MCF 10A (cell line): ENCODE measurements around the gene BTBD1. TPM values are rescaled to one million over a fixed set of nuclear protein-coding genes. Genes with fewer than 3 reads are reported as not detected.

ENCODE experiments used
- BruUV-seq: library from RNA; stranded (reverse); fragments of 400-500 nt; replicated peaks from 2 replicates; lab custom pipeline; 2021; lab: Mats Ljungman, UMichigan
- CTCF ChIA-PET: fragments of 300-600 bp; sonication (Branson Sonifier 250); formaldehyde crosslinking; extraction: SDS; loops from one replicate; lab custom pipeline; 2021; ENCODE audit warnings: antibody characterized with exemption, inconsistent platforms; lab: Yijun Ruan, JAX
- POLR2A ChIA-PET: fragments of 300-600, 350-650 bp; sonication (Branson Sonifier 250); formaldehyde crosslinking; extraction: SDS; loops from one replicate; lab custom pipeline; 2020; ENCODE audit warnings: antibody characterized with exemption, inconsistent platforms; lab: Yijun Ruan, JAX
- DNase-seq: peaks from one replicate; pipeline ENCODE4 v3.0.0-alpha.2; 2018; ENCODE audit not compliant: unreplicated experiment
- H3K27ac Mint-ChIP-seq: one replicate; pipeline ENCODE4 v1.8.0; 2022; ENCODE audit warnings: mild to moderate bottlenecking, low read depth, mixed read lengths; ENCODE audit not compliant: unreplicated experiment
- H3K27me3 Mint-ChIP-seq: one replicate; pipeline ENCODE4 v1.8.0; 2022; ENCODE audit warnings: mixed read lengths; ENCODE audit not compliant: insufficient read depth, unreplicated experiment
- H3K36me3 Mint-ChIP-seq: one replicate; pipeline ENCODE4 v1.8.0; 2022; ENCODE audit warnings: mild to moderate bottlenecking, moderate library complexity, mixed read lengths; ENCODE audit not compliant: insufficient read depth, unreplicated experiment
- H3K4me1 Mint-ChIP-seq: one replicate; pipeline ENCODE4 v1.8.0; 2022; ENCODE audit warnings: mixed read lengths; ENCODE audit not compliant: insufficient read depth, unreplicated experiment
- H3K4me3 Mint-ChIP-seq: one replicate; pipeline ENCODE4 v1.8.0; 2022; ENCODE audit warnings: mild to moderate bottlenecking, moderate library complexity, mixed read lengths; ENCODE audit not compliant: unreplicated experiment
- H3K9me3 Mint-ChIP-seq: one replicate; pipeline ENCODE4 v1.8.0; 2022; ENCODE audit warnings: mixed read lengths; ENCODE audit not compliant: unreplicated experiment
- intact Hi-C: fragments of 100-400 bp; cut with micrococcal nuclease; formaldehyde crosslinking; loops from 2 replicates; pipeline ENCODE4 v1.14.1; 2022
- total RNA-seq: library from RNA; stranded (reverse); gene quantifications from 2 replicates; pipeline ENCODE4 v1.2.3, GENCODE V29; 2022
- TF ChIP-seq, protein P1 (sequence below): fragments of 200-600 bp; IDR thresholded peaks from one replicate; pipeline ENCODE4 v1.8.0; 2022; ENCODE audit warnings: antibody characterized with exemption, mild to moderate bottlenecking; ENCODE audit not compliant: unreplicated experiment

The BTBD1 gene
- total RNA-seq, 1 experiment from 2014 or later = 57.0 TPM

DNA sequence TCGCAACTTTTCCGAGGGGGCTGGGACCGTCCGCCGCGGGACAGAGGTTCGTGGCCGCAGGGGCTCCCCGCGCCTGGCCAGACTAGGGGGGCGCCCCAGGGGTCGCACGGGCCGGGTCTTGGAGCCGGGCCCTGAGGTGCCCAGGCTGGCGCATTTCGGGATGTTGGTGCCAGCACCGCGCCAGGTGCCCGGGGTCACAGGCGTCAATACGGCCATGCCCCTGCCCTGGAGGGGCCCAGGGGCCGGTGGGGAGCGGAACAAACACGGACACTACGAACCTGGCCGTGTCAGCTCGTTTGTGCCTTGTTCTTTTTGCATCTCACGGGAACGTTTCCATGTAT, 40.8 kb upstream of the BTBD1 start:
- intact Hi-C loops = no loop called here
- H3K27me3 Mint-ChIP-seq = no peaks in the 10 kb centered on the region
- CTCF ChIA-PET = interaction anchor here (0.7 kb wide), 1 partner anchor 108 kb away, joined by 3 read pairs; no protein-coding TSS in a partner anchor
- no TSS peak for BruUV-seq
- H3K36me3 Mint-ChIP-seq = no peaks in the 10 kb centered on the region
- H3K4me3 Mint-ChIP-seq = no peak overlapping the region
- no peak overlapping the region for H3K27ac Mint-ChIP-seq
- TF ChIP-seq, protein P1, sequence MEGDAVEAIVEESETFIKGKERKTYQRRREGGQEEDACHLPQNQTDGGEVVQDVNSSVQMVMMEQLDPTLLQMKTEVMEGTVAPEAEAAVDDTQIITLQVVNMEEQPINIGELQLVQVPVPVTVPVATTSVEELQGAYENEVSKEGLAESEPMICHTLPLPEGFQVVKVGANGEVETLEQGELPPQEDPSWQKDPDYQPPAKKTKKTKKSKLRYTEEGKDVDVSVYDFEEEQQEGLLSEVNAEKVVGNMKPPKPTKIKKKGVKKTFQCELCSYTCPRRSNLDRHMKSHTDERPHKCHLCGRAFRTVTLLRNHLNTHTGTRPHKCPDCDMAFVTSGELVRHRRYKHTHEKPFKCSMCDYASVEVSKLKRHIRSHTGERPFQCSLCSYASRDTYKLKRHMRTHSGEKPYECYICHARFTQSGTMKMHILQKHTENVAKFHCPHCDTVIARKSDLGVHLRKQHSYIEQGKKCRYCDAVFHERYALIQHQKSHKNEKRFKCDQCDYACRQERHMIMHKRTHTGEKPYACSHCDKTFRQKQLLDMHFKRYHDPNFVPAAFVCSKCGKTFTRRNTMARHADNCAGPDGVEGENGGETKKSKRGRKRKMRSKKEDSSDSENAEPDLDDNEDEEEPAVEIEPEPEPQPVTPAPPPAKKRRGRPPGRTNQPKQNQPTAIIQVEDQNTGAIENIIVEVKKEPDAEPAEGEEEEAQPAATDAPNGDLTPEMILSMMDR = no peak
- POLR2A ChIA-PET = no interaction called here
- no peak for DNase-seq
- H3K4me1 Mint-ChIP-seq = peaks cover 7% of the 10 kb centered on the region
- H3K9me3 Mint-ChIP-seq = peaks cover 9% of the 10 kb centered on the region

DNA sequence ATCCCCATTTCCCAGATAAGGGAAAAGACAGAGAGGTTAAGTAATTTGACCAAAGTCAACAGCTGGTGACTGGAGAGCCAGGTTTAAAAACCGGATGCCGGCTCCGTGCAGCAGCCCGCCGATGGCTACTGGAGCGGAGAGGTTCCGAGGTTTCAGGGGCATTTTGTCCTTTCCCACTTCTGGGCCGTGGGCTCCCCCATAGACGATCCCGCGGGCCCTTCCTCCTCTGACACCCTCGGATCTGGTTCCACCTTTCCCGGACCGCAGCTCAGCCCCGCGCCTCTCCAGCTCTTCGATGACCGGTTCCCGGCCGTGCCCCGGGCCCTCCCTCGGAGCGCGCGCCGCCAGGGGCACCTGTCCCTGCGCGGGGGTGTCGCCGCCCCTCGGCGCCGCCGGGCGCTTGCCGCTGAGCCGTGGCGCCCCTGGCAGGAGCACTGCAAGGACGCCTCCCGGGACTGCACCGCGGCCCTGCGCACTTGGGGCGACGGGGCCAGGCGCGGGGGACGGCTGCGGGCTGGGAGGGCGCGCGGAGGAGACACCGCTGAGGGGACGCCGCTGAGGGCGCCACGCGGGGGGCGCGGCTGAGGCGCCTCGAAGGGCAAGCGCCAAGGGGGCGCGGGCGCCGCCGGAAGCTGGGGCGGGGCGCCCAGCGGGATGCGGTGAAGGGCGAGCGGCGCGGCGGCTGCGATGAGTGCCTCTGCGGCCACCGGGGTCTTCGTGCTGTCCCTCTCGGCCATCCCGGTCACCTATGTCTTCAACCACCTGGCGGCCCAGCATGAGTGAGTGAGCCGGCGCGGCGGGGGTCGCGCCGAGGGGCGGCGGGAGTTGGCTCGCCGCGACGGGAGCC, 40.2 kb upstream of the BTBD1 start, which contains the start of gene TM6SF1:
TSS of gene TM6SF1 (plus strand) at position 652 of the 847 bp plus-strand sequence. CDS start at position 688, 36 bp downstream.
- CTCF ChIA-PET = no interaction called here
- POLR2A ChIA-PET = no interaction called here
- intact Hi-C loops = no loop called here

DNA sequence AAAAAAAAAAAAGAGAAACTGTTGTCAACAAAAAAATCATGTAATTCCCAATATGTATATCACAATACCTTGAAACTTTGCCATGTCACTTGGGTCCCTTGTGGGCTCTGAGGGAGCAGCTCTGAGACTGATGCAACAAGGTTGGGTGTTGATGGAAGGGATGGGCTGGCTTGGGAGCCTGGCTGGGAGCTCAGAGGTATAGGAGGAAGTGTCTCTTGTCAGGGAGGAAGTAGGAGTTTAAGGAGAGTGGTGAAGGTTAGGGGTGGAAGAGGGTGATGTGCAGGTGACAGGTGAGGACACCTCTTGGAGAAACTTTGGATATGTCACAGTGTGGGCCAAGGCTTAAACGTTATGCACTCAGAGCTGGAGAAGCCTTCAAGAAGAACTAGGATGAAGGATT, 38.4 kb upstream of the BTBD1 start:
- no peaks in the 10 kb centered on the region for H3K9me3 Mint-ChIP-seq
- intact Hi-C loops = no loop called here
- TF ChIP-seq, protein P1 = no peak
- H3K36me3 Mint-ChIP-seq = no peaks in the 10 kb centered on the region
- CTCF ChIA-PET = interaction anchor here (1.0 kb wide), 1 partner anchor 12 kb away, joined by 3 read pairs; no protein-coding TSS in a partner anchor
- no peak overlapping the region for H3K4me3 Mint-ChIP-seq
- BruUV-seq = no TSS peak
- H3K27ac Mint-ChIP-seq = no peak overlapping the region
- peaks cover 7% of the 10 kb centered on the region for H3K4me1 Mint-ChIP-seq
- DNase-seq = no peak
- peaks cover 24% of the 10 kb centered on the region for H3K27me3 Mint-ChIP-seq
- POLR2A ChIA-PET = interaction anchor here (1.2 kb wide), 1 partner anchor 89 kb away, joined by 3 read pairs; no protein-coding TSS in a partner anchor

More for the DNA sequence above, 40.2 kb upstream of the BTBD1 start, which contains the start of gene TM6SF1:
- H3K4me1 Mint-ChIP-seq = peaks cover 7% of the 10 kb centered on the region
- no peak for DNase-seq
- H3K4me3 Mint-ChIP-seq = no peak within 1 kb of the TSS
- TF ChIP-seq, protein P1 = no peak
- H3K27ac Mint-ChIP-seq = no peak within 1 kb of the TSS
- no TSS peak for BruUV-seq
- no peaks in the 10 kb centered on the region for H3K36me3 Mint-ChIP-seq
- peaks cover 9% of the 10 kb centered on the region for H3K9me3 Mint-ChIP-seq
- peaks cover 6% of the 10 kb centered on the region for H3K27me3 Mint-ChIP-seq

DNA sequence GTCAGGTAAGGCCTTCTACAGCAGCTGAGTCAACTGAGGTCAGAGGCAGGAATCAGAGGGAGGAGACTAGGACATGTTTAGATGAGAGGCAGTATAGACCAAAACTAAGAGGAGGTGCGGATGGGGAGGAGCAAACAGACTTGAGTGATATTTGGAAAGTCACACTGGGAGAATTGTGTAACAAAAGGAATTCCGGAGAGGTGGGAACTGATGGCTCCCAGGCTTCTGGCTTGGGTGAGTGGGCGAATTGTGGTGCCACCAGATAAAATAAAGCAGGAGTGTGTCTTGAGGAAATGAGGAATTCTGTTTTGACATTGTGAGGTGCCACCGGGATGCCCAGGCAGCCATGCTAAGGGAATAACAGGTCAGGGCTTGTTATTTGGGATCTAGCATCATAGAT, 37.1 kb upstream of the BTBD1 start:
- BruUV-seq = no TSS peak
- peaks cover 37% of the 10 kb centered on the region for H3K27me3 Mint-ChIP-seq
- no peaks in the 10 kb centered on the region for H3K9me3 Mint-ChIP-seq
- H3K4me1 Mint-ChIP-seq = peaks cover 7% of the 10 kb centered on the region
- no peak overlapping the region for H3K27ac Mint-ChIP-seq
- H3K36me3 Mint-ChIP-seq = no peaks in the 10 kb centered on the region
- no peak for DNase-seq
- CTCF ChIA-PET = no interaction called here
- no peak overlapping the region for H3K4me3 Mint-ChIP-seq
- POLR2A ChIA-PET = no interaction called here
- intact Hi-C loops = no loop called here
- TF ChIP-seq, protein P1 = no peak
